ENCODE results near the gene COG7.
"Not testable (repeated sequence)": the region's sequence is repeated elsewhere in the genome, so short reads cannot be mapped to it uniquely, and the experiment has no call there.

COG7 gene

GRCh38 chr16:23491490-23492391 lies 38.8 kb upstream of the COG7 start:
- DNase-seq: peak; percentile 10
- peaks cover 46% of the 10 kb centered on the region for H3K36me3 ChIP-seq (replicated peaks)
- in situ Hi-C loops (cut with HindIII; ENCODE audit: low pct_ligation_motif_present, low sequenced_read_pairs): no loop called here
- H3K27me3 ChIP-seq (replicated peaks): no peaks in the 10 kb centered on the region
- H3K27ac ChIP-seq: peak overlapping the region; percentile 12
- TF ChIP-seq, protein P1, sequence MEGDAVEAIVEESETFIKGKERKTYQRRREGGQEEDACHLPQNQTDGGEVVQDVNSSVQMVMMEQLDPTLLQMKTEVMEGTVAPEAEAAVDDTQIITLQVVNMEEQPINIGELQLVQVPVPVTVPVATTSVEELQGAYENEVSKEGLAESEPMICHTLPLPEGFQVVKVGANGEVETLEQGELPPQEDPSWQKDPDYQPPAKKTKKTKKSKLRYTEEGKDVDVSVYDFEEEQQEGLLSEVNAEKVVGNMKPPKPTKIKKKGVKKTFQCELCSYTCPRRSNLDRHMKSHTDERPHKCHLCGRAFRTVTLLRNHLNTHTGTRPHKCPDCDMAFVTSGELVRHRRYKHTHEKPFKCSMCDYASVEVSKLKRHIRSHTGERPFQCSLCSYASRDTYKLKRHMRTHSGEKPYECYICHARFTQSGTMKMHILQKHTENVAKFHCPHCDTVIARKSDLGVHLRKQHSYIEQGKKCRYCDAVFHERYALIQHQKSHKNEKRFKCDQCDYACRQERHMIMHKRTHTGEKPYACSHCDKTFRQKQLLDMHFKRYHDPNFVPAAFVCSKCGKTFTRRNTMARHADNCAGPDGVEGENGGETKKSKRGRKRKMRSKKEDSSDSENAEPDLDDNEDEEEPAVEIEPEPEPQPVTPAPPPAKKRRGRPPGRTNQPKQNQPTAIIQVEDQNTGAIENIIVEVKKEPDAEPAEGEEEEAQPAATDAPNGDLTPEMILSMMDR (IDR thresholded peaks at IDR 0.05; ENCODE audit: low read depth, low read length, missing control alignments): no peak
- H3K4me3 ChIP-seq (ENCODE audit: low read depth, low read length): no peak overlapping the region

DNA sequence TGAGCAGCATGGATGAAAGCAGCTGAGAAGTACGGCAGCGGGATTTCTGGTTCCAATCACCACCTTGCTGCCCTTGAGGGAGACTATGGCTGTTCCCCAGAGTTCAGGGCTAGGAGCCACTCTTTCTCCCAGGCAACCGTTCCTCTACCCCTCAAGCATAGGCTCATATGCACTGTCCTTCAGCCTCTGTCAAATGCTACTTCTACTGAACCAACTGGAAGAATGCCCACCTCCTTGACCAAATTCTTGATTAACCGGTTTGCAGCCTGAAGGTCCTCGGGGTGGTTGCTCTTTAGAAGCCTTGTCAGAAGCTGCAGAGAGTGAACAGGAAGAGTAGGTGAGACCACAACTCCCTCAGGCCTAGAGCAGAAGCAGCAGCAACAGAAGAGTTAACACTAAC lies 33.5 kb upstream of the COG7 start:
- no peak overlapping the region for H3K27ac ChIP-seq
- H3K4me3 ChIP-seq (ENCODE audit: low read depth, low read length): no peak overlapping the region
- TF ChIP-seq, protein P1 (IDR thresholded peaks at IDR 0.05; ENCODE audit: low read depth, low read length, missing control alignments): no peak
- H3K27me3 ChIP-seq (replicated peaks): no peaks in the 10 kb centered on the region
- peaks cover 71% of the 10 kb centered on the region for H3K36me3 ChIP-seq (replicated peaks)
- DNase-seq: no peak
- in situ Hi-C loops (cut with HindIII; ENCODE audit: low pct_ligation_motif_present, low sequenced_read_pairs): no loop called here

- DNase-seq: no peak
- no peaks in the 10 kb centered on the region for H3K27me3 ChIP-seq (replicated peaks)
- H3K27ac ChIP-seq: no peak overlapping the region
- H3K4me3 ChIP-seq (ENCODE audit: low read depth, low read length): no peak overlapping the region
- in situ Hi-C loops (cut with HindIII; ENCODE audit: low pct_ligation_motif_present, low sequenced_read_pairs): no loop called here
- H3K36me3 ChIP-seq (replicated peaks): peaks cover 74% of the 10 kb centered on the region
- TF ChIP-seq, protein P1 (IDR thresholded peaks at IDR 0.05; ENCODE audit: low read depth, low read length, missing control alignments): no peak
These were observed 32.9 kb upstream of the COG7 start for GRCh38 chr16:23485841-23486240.

DNA sequence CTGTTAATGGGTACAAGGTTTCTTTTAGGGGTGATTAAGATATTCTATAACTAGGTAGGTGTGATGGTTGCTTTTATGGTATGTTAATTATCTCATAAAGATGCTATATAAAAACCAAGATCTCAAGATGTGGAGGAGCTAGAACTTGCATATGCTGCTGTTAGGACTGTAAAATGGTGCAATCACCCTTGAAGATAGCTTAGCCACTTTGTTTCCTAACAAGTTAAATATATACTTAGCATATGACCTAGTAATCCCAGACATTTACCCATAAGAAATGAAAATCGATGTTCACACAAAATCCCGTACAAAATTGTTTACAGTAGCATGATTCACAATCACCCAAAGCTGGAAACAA lies 32.2 kb upstream of the COG7 start:
- in situ Hi-C loops (cut with HindIII; ENCODE audit: low pct_ligation_motif_present, low sequenced_read_pairs): no loop called here
- DNase-seq: no peak
- Histone ChIP-seq H3K27ac (no peak overlapping the region), H3K27me3 (replicated peaks) (no peaks in the 10 kb centered on the region), H3K36me3 (replicated peaks) (peaks cover 77% of the 10 kb centered on the region), H3K4me3 (ENCODE audit: low read depth, low read length) (no peak overlapping the region)
- TF ChIP-seq, protein P1 (IDR thresholded peaks at IDR 0.05; ENCODE audit: low read depth, low read length, missing control alignments): no peak

DNA sequence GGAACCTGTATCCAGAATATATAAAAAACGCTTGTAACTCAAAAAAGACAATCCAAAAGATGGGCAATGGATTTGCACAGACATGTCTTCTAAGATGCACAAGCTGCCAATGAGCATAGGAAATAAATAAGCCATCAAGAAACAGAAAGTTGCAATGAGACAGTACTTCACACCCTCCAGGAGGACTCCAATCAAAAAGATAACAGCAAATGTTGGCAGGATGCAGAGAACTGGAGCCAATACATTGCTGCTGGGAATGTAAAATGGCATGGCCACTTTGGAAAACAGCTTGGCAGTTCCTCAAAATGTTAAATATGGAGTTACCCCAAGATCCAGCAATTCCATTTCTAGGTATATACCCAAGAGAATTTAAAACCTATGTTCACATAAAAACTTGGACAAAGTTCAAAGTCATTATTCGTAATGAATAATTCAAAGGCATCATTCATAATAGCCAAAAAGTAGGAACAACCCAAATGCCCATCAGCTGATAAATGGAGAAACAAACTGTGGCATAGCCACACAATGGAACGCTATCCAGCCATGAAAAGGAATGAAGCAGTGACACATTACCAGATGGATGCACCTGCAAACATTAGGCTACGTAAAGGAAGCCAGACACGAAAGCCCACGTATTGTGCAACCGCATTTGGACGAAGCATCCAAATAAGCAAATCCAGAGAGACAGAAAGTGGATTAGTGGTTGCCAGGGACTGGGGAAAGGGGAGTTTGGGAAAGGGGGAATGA lies 31.7 kb upstream of the COG7 start:
- in situ Hi-C loops (cut with HindIII; ENCODE audit: low pct_ligation_motif_present, low sequenced_read_pairs): no loop called here
- Histone ChIP-seq H3K36me3 (replicated peaks) (peaks cover 79% of the 10 kb centered on the region), H3K27ac (no peak overlapping the region), H3K4me3 (ENCODE audit: low read depth, low read length) (no peak overlapping the region), H3K27me3 (replicated peaks) (no peaks in the 10 kb centered on the region)
- DNase-seq: no peak
- TF ChIP-seq, protein P1 (IDR thresholded peaks at IDR 0.05; ENCODE audit: low read depth, low read length, missing control alignments): no peak

DNA sequence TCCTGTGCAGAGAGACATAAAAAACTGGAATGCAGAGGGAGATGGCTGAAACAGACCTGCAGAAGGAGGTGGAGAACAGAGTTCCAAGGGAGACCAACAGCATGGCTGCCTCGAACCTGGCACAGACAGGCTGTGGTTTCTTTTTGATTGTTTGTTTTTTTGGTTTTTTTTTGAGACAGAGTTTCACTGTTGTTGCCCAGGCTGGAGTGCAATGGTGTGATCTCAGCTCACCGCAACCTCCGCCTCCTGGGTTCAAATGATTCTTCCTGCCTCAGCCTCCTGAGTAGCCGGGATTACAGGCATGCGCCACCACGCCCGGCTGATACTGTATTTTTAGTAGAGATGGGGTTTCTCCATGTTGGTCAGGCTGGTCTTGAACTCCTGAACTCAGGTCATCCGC lies 30.5 kb upstream of the COG7 start:
- H3K36me3 ChIP-seq (replicated peaks): peaks cover 80% of the 10 kb centered on the region
- in situ Hi-C loops (cut with HindIII; ENCODE audit: low pct_ligation_motif_present, low sequenced_read_pairs); H3K4me3 ChIP-seq (ENCODE audit: low read depth, low read length); H3K27me3 ChIP-seq (replicated peaks); DNase-seq; H3K27ac ChIP-seq: not testable (repeated sequence)

Measured in brain microvascular endothelial cell (primary cell).